ENCODE measurements around the gene PSMB5. TPM values are rescaled to one million over a fixed set of nuclear protein-coding genes. Genes with fewer than 3 reads are reported as not detected.

Gene PSMB5
- total and polyA plus RNA-seq, 2 of the 13 experiments (the other 11 are each of a cell fraction or from before 2014, with no cell fraction given) = 705 to 871 TPM

DNA sequence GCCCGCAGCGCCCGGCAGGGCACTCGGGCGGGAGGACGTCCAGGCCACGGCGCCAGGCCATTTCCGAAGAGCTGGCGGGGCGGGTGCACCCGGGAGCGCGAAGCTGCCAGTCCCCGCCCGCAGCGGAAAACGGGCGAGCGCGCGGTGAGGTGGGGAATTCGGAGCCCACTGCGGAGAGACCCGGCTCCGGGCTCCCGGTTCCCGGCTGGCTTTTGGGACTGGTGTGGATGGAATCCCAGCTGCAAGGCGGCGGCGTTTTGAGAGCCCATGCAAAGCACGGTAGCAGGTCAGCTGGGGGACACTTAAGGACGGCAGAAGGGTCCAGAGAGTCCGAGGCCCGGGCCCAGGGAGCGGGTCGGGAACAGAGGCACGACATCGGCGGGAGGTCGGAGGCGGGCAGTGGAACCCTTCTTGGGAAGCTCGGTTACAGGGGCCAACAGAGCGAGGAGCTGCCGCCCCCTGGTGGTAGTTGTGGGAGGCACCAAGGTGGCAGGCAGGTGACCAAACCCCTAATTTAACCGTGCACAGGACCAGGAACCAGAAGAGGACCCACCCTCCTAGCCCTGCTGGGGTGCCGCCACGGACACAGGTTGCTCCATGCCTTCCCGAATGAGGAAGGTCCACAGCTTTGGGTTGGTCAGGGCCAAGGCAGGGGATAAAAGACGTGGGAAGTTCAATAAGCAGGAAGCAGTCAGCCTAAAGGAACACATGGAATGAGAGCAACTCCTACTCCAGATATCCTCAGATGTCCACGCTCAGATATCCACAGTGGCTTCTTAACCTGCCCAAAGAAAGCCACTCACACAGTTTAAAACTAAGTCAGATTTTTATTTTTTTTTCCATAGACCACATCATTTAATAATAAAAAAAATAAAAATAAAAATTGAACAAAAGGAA lies 23.3 kb upstream of the PSMB5 start (continued):
- TF ChIP-seq, protein P1, sequence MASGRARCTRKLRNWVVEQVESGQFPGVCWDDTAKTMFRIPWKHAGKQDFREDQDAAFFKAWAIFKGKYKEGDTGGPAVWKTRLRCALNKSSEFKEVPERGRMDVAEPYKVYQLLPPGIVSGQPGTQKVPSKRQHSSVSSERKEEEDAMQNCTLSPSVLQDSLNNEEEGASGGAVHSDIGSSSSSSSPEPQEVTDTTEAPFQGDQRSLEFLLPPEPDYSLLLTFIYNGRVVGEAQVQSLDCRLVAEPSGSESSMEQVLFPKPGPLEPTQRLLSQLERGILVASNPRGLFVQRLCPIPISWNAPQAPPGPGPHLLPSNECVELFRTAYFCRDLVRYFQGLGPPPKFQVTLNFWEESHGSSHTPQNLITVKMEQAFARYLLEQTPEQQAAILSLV (CRISPR knock-in tag; IDR thresholded peaks at IDR 0.05; ENCODE audit: borderline replicate concordance) = no peak; the same call in 1 of the 2 replicates
- peak; percentile 67 for TF ChIP-seq ISL2 (CRISPR knock-in tag; IDR thresholded peaks at IDR 0.05)
- peak; percentile 37; the same call in 1 of the 2 replicates for TF ChIP-seq NR2C2 (CRISPR knock-in tag; IDR thresholded peaks at IDR 0.05; ENCODE audit: borderline replicate concordance)
- peak; percentile 77; the same call in 1 of the 2 replicates for TF ChIP-seq SNAI1 (CRISPR knock-in tag; IDR thresholded peaks at IDR 0.05; ENCODE audit: borderline replicate concordance)
- TF ChIP-seq ZNF235 (CRISPR knock-in tag; IDR thresholded peaks at IDR 0.05; ENCODE audit: borderline replicate concordance) = peak; percentile 88
- TF ChIP-seq, protein P2, sequence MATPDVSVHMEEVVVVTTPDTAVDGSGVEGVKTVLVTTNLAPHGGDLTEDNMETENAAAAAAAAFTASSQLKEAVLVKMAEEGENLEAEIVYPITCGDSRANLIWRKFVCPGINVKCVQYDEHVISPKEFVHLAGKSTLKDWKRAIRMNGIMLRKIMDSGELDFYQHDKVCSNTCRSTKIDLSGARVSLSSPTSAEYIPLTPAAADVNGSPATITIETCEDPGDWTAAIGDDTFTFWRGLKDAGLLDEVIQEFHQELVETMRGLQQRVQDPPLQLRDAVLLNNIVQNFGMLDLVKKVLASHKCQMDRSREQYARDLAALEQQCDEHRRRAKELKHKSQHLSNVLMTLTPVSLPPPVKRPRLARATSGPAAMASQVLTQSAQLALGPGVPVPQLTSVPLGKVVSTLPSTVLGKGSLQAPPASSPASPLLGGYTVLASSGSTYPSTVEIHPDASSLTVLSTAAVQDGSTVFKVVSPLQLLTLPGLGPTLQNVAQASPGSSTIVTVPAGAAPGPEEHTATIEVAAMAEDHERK (CRISPR knock-in tag; IDR thresholded peaks at IDR 0.05; ENCODE audit: low read depth) = no peak
- no peak for TF ChIP-seq ZNF629 (CRISPR knock-in tag; conservative IDR thresholded peaks at IDR 0.05)
- no peak for TF ChIP-seq FOXP1 (IDR thresholded peaks at IDR 0.05)
- TF ChIP-seq FOXP1 (CRISPR knock-in tag; IDR thresholded peaks at IDR 0.05) = no peak
- TF ChIP-seq, protein P3, sequence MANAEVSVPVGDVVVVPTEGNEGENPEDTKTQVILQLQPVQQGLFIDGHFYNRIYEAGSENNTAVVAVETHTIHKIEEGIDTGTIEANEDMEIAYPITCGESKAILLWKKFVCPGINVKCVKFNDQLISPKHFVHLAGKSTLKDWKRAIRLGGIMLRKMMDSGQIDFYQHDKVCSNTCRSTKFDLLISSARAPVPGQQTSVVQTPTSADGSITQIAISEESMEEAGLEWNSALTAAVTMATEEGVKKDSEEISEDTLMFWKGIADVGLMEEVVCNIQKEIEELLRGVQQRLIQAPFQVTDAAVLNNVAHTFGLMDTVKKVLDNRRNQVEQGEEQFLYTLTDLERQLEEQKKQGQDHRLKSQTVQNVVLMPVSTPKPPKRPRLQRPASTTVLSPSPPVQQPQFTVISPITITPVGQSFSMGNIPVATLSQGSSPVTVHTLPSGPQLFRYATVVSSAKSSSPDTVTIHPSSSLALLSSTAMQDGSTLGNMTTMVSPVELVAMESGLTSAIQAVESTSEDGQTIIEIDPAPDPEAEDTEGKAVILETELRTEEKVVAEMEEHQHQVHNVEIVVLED (CRISPR knock-in tag; IDR thresholded peaks at IDR 0.05; ENCODE audit: borderline replicate concordance) = peak; percentile 47
- no peak for TF ChIP-seq TRIM24 (CRISPR knock-in tag; IDR thresholded peaks at IDR 0.05)
- TF ChIP-seq, protein P4, sequence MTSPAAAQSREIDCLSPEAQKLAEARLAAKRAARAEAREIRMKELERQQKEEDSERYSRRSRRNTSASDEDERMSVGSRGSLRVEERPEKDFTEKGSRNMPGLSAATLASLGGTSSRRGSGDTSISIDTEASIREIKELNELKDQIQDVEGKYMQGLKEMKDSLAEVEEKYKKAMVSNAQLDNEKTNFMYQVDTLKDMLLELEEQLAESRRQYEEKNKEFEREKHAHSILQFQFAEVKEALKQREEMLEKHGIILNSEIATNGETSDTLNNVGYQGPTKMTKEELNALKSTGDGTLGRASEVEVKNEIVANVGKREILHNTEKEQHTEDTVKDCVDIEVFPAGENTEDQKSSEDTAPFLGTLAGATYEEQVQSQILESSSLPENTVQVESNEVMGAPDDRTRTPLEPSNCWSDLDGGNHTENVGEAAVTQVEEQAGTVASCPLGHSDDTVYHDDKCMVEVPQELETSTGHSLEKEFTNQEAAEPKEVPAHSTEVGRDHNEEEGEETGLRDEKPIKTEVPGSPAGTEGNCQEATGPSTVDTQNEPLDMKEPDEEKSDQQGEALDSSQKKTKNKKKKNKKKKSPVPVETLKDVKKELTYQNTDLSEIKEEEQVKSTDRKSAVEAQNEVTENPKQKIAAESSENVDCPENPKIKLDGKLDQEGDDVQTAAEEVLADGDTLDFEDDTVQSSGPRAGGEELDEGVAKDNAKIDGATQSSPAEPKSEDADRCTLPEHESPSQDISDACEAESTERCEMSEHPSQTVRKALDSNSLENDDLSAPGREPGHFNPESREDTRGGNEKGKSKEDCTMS (CRISPR knock-in tag; conservative IDR thresholded peaks at IDR 0.05) = peak; percentile 79; the same call in 1 of the 2 replicates
- TF ChIP-seq ZNF232 (CRISPR knock-in tag; IDR thresholded peaks at IDR 0.05; ENCODE audit: borderline replicate concordance) = peak; percentile 85; the same call in 1 of the 2 replicates
- 0 out of 2 replicates have a peak, but pooled peaks have one; percentile 20 for TF ChIP-seq MAZ (IDR thresholded peaks at IDR 0.05; ENCODE audit: borderline replicate concordance, low read depth, low read length)
- TF ChIP-seq MAZ (CRISPR knock-in tag; IDR thresholded peaks at IDR 0.05; ENCODE audit: low read depth) = peak; percentile 90
- TF ChIP-seq ZNF589 (CRISPR knock-in tag; conservative IDR thresholded peaks at IDR 0.05) = peak; percentile 83; the same call in 1 of the 2 replicates
- TF ChIP-seq, protein P5, sequence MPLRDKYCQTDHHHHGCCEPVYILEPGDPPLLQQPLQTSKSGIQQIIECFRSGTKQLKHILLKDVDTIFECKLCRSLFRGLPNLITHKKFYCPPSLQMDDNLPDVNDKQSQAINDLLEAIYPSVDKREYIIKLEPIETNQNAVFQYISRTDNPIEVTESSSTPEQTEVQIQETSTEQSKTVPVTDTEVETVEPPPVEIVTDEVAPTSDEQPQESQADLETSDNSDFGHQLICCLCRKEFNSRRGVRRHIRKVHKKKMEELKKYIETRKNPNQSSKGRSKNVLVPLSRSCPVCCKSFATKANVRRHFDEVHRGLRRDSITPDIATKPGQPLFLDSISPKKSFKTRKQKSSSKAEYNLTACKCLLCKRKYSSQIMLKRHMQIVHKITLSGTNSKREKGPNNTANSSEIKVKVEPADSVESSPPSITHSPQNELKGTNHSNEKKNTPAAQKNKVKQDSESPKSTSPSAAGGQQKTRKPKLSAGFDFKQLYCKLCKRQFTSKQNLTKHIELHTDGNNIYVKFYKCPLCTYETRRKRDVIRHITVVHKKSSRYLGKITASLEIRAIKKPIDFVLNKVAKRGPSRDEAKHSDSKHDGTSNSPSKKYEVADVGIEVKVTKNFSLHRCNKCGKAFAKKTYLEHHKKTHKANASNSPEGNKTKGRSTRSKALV (CRISPR knock-in tag; IDR thresholded peaks at IDR 0.05) = peak; percentile 92
- TF ChIP-seq HHEX (CRISPR knock-in tag; IDR thresholded peaks at IDR 0.05) = 0 out of 2 replicates have a peak, but pooled peaks have one; percentile 30
- TF ChIP-seq ZNF577 (CRISPR knock-in tag; IDR thresholded peaks at IDR 0.05; ENCODE audit: borderline replicate concordance, low read depth) = 0 out of 2 replicates have a peak, but pooled peaks have one; percentile 23
- peak; percentile 88 for TF ChIP-seq ZNF230 (CRISPR knock-in tag; IDR thresholded peaks at IDR 0.05)
